GM12878 (cell line): ENCODE data around the gene DVL2. TPM values are rescaled to one million over a fixed set of nuclear protein-coding genes. Genes with fewer than 3 reads are reported as not detected.

Experiments used
- ATAC-seq: fragments of 200-7000 bp; cut with Tn5 transposase; 3 replicates; pipeline ENCODE4 v1.9.1; 2020; ENCODE audit warnings: mild to moderate bottlenecking, moderate library complexity
- BruUV-seq: library from RNA; stranded (reverse); fragments of 400-500 nt; replicated peaks from 2 replicates; lab custom pipeline; 2021; lab: Mats Ljungman, UMichigan
- CTCF ChIA-PET: fragments of 300-600 bp; sonication (Branson Sonifier 250); formaldehyde crosslinking; extraction: SDS; loops from one replicate; lab custom pipeline; 2021; ENCODE audit warnings: inconsistent platforms; lab: Yijun Ruan, JAX
- POLR2A ChIA-PET: fragments of 350-600 bp; formaldehyde crosslinking; extraction: SDS; loops from one replicate; lab custom pipeline; 2021; ENCODE audit warnings: inconsistent platforms; lab: Charles Lee
- RAD21 ChIA-PET: fragments of 300-600 bp; sonication (Branson Sonifier 250); formaldehyde crosslinking; loops from one replicate; lab custom pipeline; 2023; ENCODE audit warnings: antibody characterized with exemption; ENCODE audit not compliant: unreplicated experiment; lab: Charles Lee
- SMC1A ChIA-PET: fragments of 300-600 bp; sonication (Branson Sonifier 250); formaldehyde crosslinking; loops from one replicate; lab custom pipeline; 2023; ENCODE audit not compliant: unreplicated experiment, uncharacterized antibody; lab: Charles Lee
- DNase-seq: peaks from one replicate; pipeline ENCODE4 v3.0.0-alpha.2; 2011; ENCODE audit warnings: low read depth, low spot score
- FAIRE-seq: peaks from 3 replicates; lab custom pipeline; 2011; peaks lifted over from hg19 to GRCh38; lab: Jason Lieb, UNC
- H2AFZ ChIP-seq: 2 replicates; pipeline ENCODE4 v1.6.0; 2011; ENCODE audit warnings: low read depth, low read length, control low read depth; ENCODE audit not compliant: control insufficient read depth
- H3K27ac ChIP-seq: 2 replicates; pipeline ENCODE4 v1.5.1; 2011; ENCODE audit warnings: control low read depth; ENCODE audit not compliant: control insufficient read depth, insufficient read depth
- H3K27me3 ChIP-seq, 2 experiments: replicated peaks in 1 of 2; 2 replicates each; pipeline versions ENCODE4 v1.6.0 to v1.6.1; 2011; ENCODE audit warnings: low read length in 1 of 2; ENCODE audit not compliant: control insufficient read depth in 2 of 2, insufficient read depth in 2 of 2
- H3K36me3 ChIP-seq, 2 experiments: 2 replicates each; pipeline ENCODE4 v1.5.1; 2011; ENCODE audit warnings: low read length in 1 of 2; ENCODE audit not compliant: control insufficient read depth in 2 of 2, insufficient read depth in 2 of 2
- H3K4me1 ChIP-seq: 2 replicates; pipeline ENCODE4 v1.6.1; 2011; ENCODE audit warnings: mild to moderate bottlenecking, low read length, moderate library complexity, mixed read lengths; ENCODE audit not compliant: control insufficient read depth, insufficient read depth
- H3K4me2 ChIP-seq: 2 replicates; pipeline ENCODE4 v1.6.0; 2011; ENCODE audit warnings: control low read depth; ENCODE audit not compliant: control insufficient read depth, insufficient read depth
- H3K4me3 ChIP-seq: fragments of 200-600 bp; sonication (generic); 2 replicates; pipeline ENCODE4 v1.5.1; 2016
- H3K79me2 ChIP-seq: 2 replicates; pipeline ENCODE4 v1.6.0; 2011; ENCODE audit warnings: low read length; ENCODE audit not compliant: control insufficient read depth, insufficient read depth
- H3K9ac ChIP-seq: 2 replicates; pipeline ENCODE4 v1.8.0; 2011; ENCODE audit warnings: low read length, control low read depth, mixed read lengths; ENCODE audit not compliant: control insufficient read depth, insufficient read depth
- H3K9me3 ChIP-seq: replicated peaks from 3 replicates; pipeline ENCODE4 v1.5.1; 2011; ENCODE audit warnings: mild to moderate bottlenecking, low read length; ENCODE audit not compliant: control insufficient read depth, insufficient read depth
- H4K20me1 ChIP-seq: 2 replicates; pipeline ENCODE4 v1.6.0; 2011; ENCODE audit not compliant: control insufficient read depth, insufficient read depth
- BHLHE40 ChIP-seq, 2 experiments: fragments of 450-650 bp in 1 of 2; IDR thresholded peaks; 2 replicates each; pipeline ENCODE4 v1.6.1; 2011 to 2017; ENCODE audit warnings: low read depth in 2 of 2, borderline replicate concordance in 1 of 2, improper control_type of control experiment in 1 of 2, low read length in 1 of 2, mild to moderate bottlenecking in 1 of 2
- EGR1 ChIP-seq, 2 experiments: IDR thresholded peaks; 1 replicate in 1 of 2; 2 replicates in 1 of 2; pipeline ENCODE4 v1.6.1; 2011 to 2012; ENCODE audit warnings: low read depth in 2 of 2, low read length in 2 of 2, borderline replicate concordance in 1 of 2, mild to moderate bottlenecking in 1 of 2, moderate library complexity in 1 of 2
- ESRRA ChIP-seq: IDR thresholded peaks from 2 replicates; pipeline ENCODE4 v1.6.1; 2012; ENCODE audit warnings: mild to moderate bottlenecking, low read length, improper control_type of control experiment
- SMAD5 ChIP-seq: IDR thresholded peaks from 2 replicates; pipeline ENCODE4 v1.6.1; 2016; ENCODE audit warnings: antibody characterized with exemption, low read depth
- YY1 ChIP-seq: IDR thresholded peaks from 2 replicates; pipeline ENCODE4 v1.6.1; 2011; ENCODE audit warnings: low read depth, mild to moderate bottlenecking, low read length
- ZNF207 ChIP-seq: fragments of 450-650 bp; IDR thresholded peaks from 2 replicates; pipeline ENCODE4 v1.6.1; 2014; ENCODE audit warnings: antibody characterized with exemption, mild to moderate bottlenecking, borderline replicate concordance
- ZNF24 ChIP-seq: fragments of 450-650 bp; IDR thresholded peaks from 2 replicates; pipeline ENCODE4 v1.6.1; 2017; ENCODE audit warnings: antibody characterized with exemption, mild to moderate bottlenecking
- ZSCAN29 ChIP-seq: fragments of 450-650 bp; IDR thresholded peaks from 2 replicates; pipeline ENCODE4 v1.6.1; 2017; ENCODE audit warnings: mild to moderate bottlenecking, moderate library complexity
- WGBS: methylation state at CpG from one replicate; pipeline ENCODE4 v1.1.6; 2016; ENCODE audit warnings: low lambda C conversion rate; ENCODE audit not compliant: insufficient replicate concordance, insufficient coverage; ENCODE audit errors: missing lambda C conversion rate; 5-methylcytosine and 5-hydroxymethylcytosine counted together
- in situ Hi-C: fragments of 300-500 bp; cut with MboI; formaldehyde crosslinking; loops from 9 replicates; pipeline ENCODE4 v1.14.3; 2018; ENCODE audit warnings: mixed read lengths
- intact Hi-C: fragments of 100-400 bp; cut with micrococcal nuclease; formaldehyde crosslinking; loops from one replicate; pipeline ENCODE4 v1.14.2; 2022; ENCODE audit not compliant: unreplicated experiment
- polyA plus RNA-seq, 11 experiments: library from polyadenylated mRNA; depleted of rRNA in 4 of 11; unstranded in 6 of 11; stranded (reverse) in 5 of 11; fragments of >200 nt; fragmentation: Nextera tagmentation in 4 of 11; fragmentation: Illumina TruSeq in 1 of 11; extraction: Ambion mirVana in 4 of 11; extraction: Trizol in 1 of 11; gene quantifications; 1 replicate in 1 of 11; 2 replicates in 10 of 11; pipeline versions ENCODE4 v1.2.1 to v1.2.3, GENCODE V29; 2011 to 2016; ENCODE audit warnings: inconsistent platforms in 2 of 11, missing spikeins in 2 of 11, low read depth in 1 of 11
- total RNA-seq, 4 experiments: library from RNA; depleted of rRNA in 3 of 4; stranded (reverse); fragments of >200 nt in 3 of 4; fragmentation: Illumina TruSeq in 1 of 4; extraction: Trizol in 1 of 4; gene quantifications; 2 replicates each; pipeline versions ENCODE4 v1.2.1 to v1.2.3, GENCODE V29; 2013 to 2021
- TF ChIP-seq, protein P1 (sequence below): IDR thresholded peaks from 2 replicates; pipeline ENCODE4 v1.6.1; 2011; ENCODE audit warnings: low read depth, low read length, improper control_type of control experiment, borderline replicate concordance

DVL2 gene
- total and polyA plus RNA-seq, 10 of the 15 experiments (the other 5 are each of a cell fraction or from before 2014, with no cell fraction given): 0.97 to 44.8 (median 23.2) TPM

DNA sequence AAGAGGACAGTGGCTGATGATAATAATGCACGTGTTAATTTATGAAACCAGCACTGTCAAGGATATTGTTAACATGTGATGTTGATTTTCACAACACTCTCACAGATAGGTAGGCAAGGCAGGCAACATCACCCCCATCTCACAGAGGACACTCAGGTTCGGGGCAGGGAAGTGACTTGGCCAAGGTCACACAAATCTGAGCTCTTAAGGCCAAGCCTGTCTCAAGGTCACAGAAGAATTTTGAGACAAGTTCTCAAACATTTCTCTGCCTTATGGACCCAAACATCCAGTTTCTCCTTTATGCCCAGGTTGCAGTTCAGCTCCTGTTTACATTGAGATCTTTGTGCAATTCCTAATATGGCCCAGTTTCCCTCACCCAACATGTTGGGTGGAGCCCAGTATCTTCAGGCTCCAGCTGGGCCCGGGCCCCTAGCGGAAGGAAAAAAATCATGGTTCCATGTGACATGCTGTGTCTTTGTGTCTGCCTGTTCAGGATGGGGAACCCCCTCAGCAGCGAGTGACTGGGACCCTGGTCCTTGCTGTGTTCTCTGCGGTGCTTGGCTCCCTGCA, 48.5 kb upstream of the DVL2 start:
- Histone ChIP-seq H3K79me2 (no peaks in the 10 kb centered on the region), H3K9ac (no peak overlapping the region), H3K9me3 (no peaks in the 10 kb centered on the region), H3K36me3 (no peaks in the 10 kb centered on the region), H3K27me3 (no peaks in the 10 kb centered on the region; a peak in 2 of 4 replicates), H3K27ac (no peak overlapping the region), H2AFZ (no peak overlapping the region), H4K20me1 (no peaks in the 10 kb centered on the region; the same call in none of the 2 replicates), H3K4me2 (no peak overlapping the region), H3K4me3 (no peak overlapping the region), H3K4me1 (peaks cover 8% of the 10 kb centered on the region)
- DNase-seq (no peak), ATAC-seq (no peak), FAIRE-seq (no peak)
- ChIA-PET CTCF (interaction anchor here (0.6 to 10.3 kb wide), 10 partner anchors 15 to 237 kb away, joined by 3 to 102 read pairs (median 4); partner anchors contain the start of gene ACAP1), POLR2A (interaction anchor here (0.6 to 1.0 kb wide), 4 partner anchors 13 to 62 kb away, joined by 3 read pairs; no protein-coding TSS in a partner anchor), RAD21 (interaction anchor here (2.3 kb wide), 1 partner anchor 13 kb away, joined by 11 read pairs; no protein-coding TSS in a partner anchor), SMC1A (interaction anchor here (1.5 to 1.7 kb wide), 2 partner anchors 13 to 62 kb away, joined by 4 to 10 read pairs; no protein-coding TSS in a partner anchor)
- in situ Hi-C loops (no loop called here), intact Hi-C loops (no loop called here)
- WGBS: 28% methylated on average over 6 of the region's 6 CpGs
- TF ChIP-seq SMAD5: no peak
- TF ChIP-seq YY1: no peak
- no peak for TF ChIP-seq ZSCAN29
- TF ChIP-seq ZNF207: no peak
- no peak for TF ChIP-seq EGR1 (IDR thresholded peaks at IDR 0.05; ENCODE audit: borderline replicate concordance in 1 of 2, low read depth in 2 of 2, low read length in 2 of 2)
- no peak for TF ChIP-seq BHLHE40 (IDR thresholded peaks at IDR 0.05; ENCODE audit: borderline replicate concordance in 1 of 2, low read depth in 2 of 2, low read length in 1 of 2)
- no peak for TF ChIP-seq ESRRA
- TF ChIP-seq, protein P1, sequence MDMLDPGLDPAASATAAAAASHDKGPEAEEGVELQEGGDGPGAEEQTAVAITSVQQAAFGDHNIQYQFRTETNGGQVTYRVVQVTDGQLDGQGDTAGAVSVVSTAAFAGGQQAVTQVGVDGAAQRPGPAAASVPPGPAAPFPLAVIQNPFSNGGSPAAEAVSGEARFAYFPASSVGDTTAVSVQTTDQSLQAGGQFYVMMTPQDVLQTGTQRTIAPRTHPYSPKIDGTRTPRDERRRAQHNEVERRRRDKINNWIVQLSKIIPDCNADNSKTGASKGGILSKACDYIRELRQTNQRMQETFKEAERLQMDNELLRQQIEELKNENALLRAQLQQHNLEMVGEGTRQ: no peak
- TF ChIP-seq ZNF24: no peak
- BruUV-seq: no TSS peak
